Neuronal stem cell (in vitro differentiated cells): ENCODE measurements around the gene TMEM256.

Source experiments
- DNase-seq: peaks from one replicate; pipeline ENCODE4 v3.0.0-alpha.2; 2013; ENCODE audit warnings: low spot score
- H2AFZ ChIP-seq: one replicate; pipeline ENCODE4 v1.6.1; 2013; ENCODE audit warnings: mild to moderate bottlenecking, low read length, inconsistent platforms
- H2AK5ac ChIP-seq: 2 replicates; pipeline ENCODE4 v1.6.1; 2013; ENCODE audit warnings: low read depth, mild to moderate bottlenecking, inconsistent platforms, low read length, moderate library complexity, mixed read lengths
- H2BK120ac ChIP-seq: 2 replicates; pipeline ENCODE4 v1.6.1; 2013; ENCODE audit warnings: low read depth, mild to moderate bottlenecking, inconsistent platforms, low read length, moderate library complexity, mixed read lengths
- H2BK12ac ChIP-seq: one replicate; pipeline ENCODE4 v1.6.1; 2013; ENCODE audit warnings: low read length, inconsistent platforms
- H2BK15ac ChIP-seq: 2 replicates; pipeline ENCODE4 v1.6.1; 2013; ENCODE audit warnings: mild to moderate bottlenecking, low read length, inconsistent platforms, mixed read lengths
- H2BK5ac ChIP-seq: one replicate; pipeline ENCODE4 v1.6.1; 2013; ENCODE audit warnings: inconsistent platforms, mild to moderate bottlenecking, low read length, moderate library complexity
- H3K14ac ChIP-seq: one replicate; pipeline ENCODE4 v1.6.1; 2013; ENCODE audit warnings: low read length, inconsistent platforms
- H3K18ac ChIP-seq: 2 replicates; pipeline ENCODE4 v1.6.1; 2013; ENCODE audit warnings: low read length, inconsistent platforms
- H3K23ac ChIP-seq: 2 replicates; pipeline ENCODE4 v1.6.1; 2013; ENCODE audit warnings: low read depth, mild to moderate bottlenecking, mixed read lengths, low read length, inconsistent platforms; ENCODE audit not compliant: poor library complexity
- H3K27ac ChIP-seq: replicated peaks from 3 replicates; pipeline ENCODE4 v1.5.1; 2013; ENCODE audit warnings: low read length, inconsistent platforms
- H3K27me3 ChIP-seq, 3 experiments: 2 replicates each; pipeline ENCODE4 v1.6.1; 2013; ENCODE audit warnings: low read length in 3 of 3, mild to moderate bottlenecking in 2 of 3, inconsistent platforms in 1 of 3, low read depth in 1 of 3, mixed read lengths in 1 of 3, moderate library complexity in 1 of 3; ENCODE audit not compliant: control insufficient read depth in 3 of 3, insufficient read depth in 3 of 3
- H3K36me3 ChIP-seq, 2 donors: replicated peaks in 1 of 2; 2 replicates each; pipeline ENCODE4 v1.6.1; 2013; ENCODE audit warnings: low read length in 2 of 2; ENCODE audit not compliant: control insufficient read depth in 2 of 2, insufficient read depth in 2 of 2
- H3K4ac ChIP-seq: 2 replicates; pipeline ENCODE4 v1.6.1; 2013; ENCODE audit warnings: inconsistent platforms, mild to moderate bottlenecking, low read length, moderate library complexity
- H3K4me1 ChIP-seq, 2 donors: 1 replicate in 1 of 2; 2 replicates in 1 of 2; pipeline ENCODE4 v1.6.1; 2013; ENCODE audit warnings: low read length in 2 of 2, low read depth in 1 of 2; ENCODE audit not compliant: control insufficient read depth in 2 of 2, insufficient read depth in 1 of 2
- H3K4me2 ChIP-seq: one replicate; pipeline ENCODE4 v1.6.1; 2013; ENCODE audit warnings: mild to moderate bottlenecking, low read length, inconsistent platforms; ENCODE audit not compliant: insufficient read depth, poor library complexity, severe bottlenecking
- H3K4me3 ChIP-seq, 2 donors: 2 replicates each; pipeline ENCODE4 v1.5.1; 2013; ENCODE audit warnings: low read length in 2 of 2, mild to moderate bottlenecking in 2 of 2, inconsistent platforms in 1 of 2, moderate library complexity in 1 of 2
- H3K79me1 ChIP-seq: one replicate; pipeline ENCODE4 v1.6.1; 2013; ENCODE audit warnings: low read depth, mild to moderate bottlenecking, inconsistent platforms, low read length, moderate library complexity
- H3K9ac ChIP-seq: one replicate; pipeline ENCODE4 v1.6.1; 2013; ENCODE audit warnings: mild to moderate bottlenecking, low read depth, low read length, inconsistent platforms; ENCODE audit not compliant: poor library complexity
- H3K9me3 ChIP-seq, 2 donors: replicated peaks in 1 of 2; 2 replicates each; pipeline versions ENCODE3 to v1.6.1; 2013; ENCODE audit warnings: low read length in 2 of 2, mild to moderate bottlenecking in 2 of 2, inconsistent platforms in 1 of 2, low read depth in 1 of 2, mixed read lengths in 1 of 2, moderate library complexity in 1 of 2; ENCODE audit not compliant: control insufficient read depth in 2 of 2, insufficient read depth in 1 of 2
- H4K8ac ChIP-seq: one replicate; pipeline ENCODE4 v1.6.1; 2013; ENCODE audit warnings: low read depth, mild to moderate bottlenecking, inconsistent platforms, low read length, moderate library complexity
- H4K91ac ChIP-seq: one replicate; pipeline ENCODE4 v1.6.1; 2013; ENCODE audit warnings: low read length, low read depth, mild to moderate bottlenecking, inconsistent platforms; ENCODE audit not compliant: poor library complexity
- WGBS, 2 donors: extraction: QIAGEN DNeasy Blood & Tissue Kit; methylation state at CpG; one replicate each; pipeline ENCODE4 v1.1.7; 2013; ENCODE audit warnings: missing lambda C conversion rate in 2 of 2, mixed read lengths in 1 of 2; ENCODE audit not compliant: insufficient read length in 2 of 2, insufficient replicate concordance in 1 of 2; ENCODE audit errors: extremely low coverage in 2 of 2; 5-methylcytosine and 5-hydroxymethylcytosine counted together

Gene TMEM256

GRCh38 chr17:7436556-7437368 lies 32.9 kb upstream of the TMEM256 start:
- peaks cover 25 to 29% of the 10 kb centered on the region in 2 donors for H3K4me1 ChIP-seq
- no CpG with 5 or more reads among the region's 92 CpGs for WGBS, 2 donors
- peak; percentile 83 for DNase-seq
- peak overlapping the region; percentile 93 for H3K4me2 ChIP-seq
- H3K27me3 ChIP-seq = peaks cover 29 to 45% (median 38%) of the 10 kb centered on the region in 3 experiments
- H4K91ac ChIP-seq = no peak overlapping the region
- H3K18ac ChIP-seq = peak overlapping the region; percentile 94
- peaks cover 0 to 4% of the 10 kb centered on the region in 2 donors for H3K9me3 ChIP-seq
- no peaks in the 10 kb centered on the region for H3K79me1 ChIP-seq
- peak overlapping the region; percentile 96 for H2AFZ ChIP-seq
- H2BK12ac ChIP-seq = no peak overlapping the region
- H3K4ac ChIP-seq = no peak overlapping the region
- peak overlapping the region; percentile 95 for H2BK15ac ChIP-seq
- H2BK5ac ChIP-seq = no peak overlapping the region
- no peak overlapping the region for H3K27ac ChIP-seq
- peak overlapping the region; percentile 27 for H3K23ac ChIP-seq
- H3K36me3 ChIP-seq = no peaks in the 10 kb centered on the region
- peak overlapping the region; percentile 45 to 72 for H3K4me3 ChIP-seq
- no peak overlapping the region for H2BK120ac ChIP-seq
- no peak overlapping the region for H3K14ac ChIP-seq
- peak overlapping the region; percentile 70 for H2AK5ac ChIP-seq
- H3K9ac ChIP-seq = peak overlapping the region; percentile 80
- H4K8ac ChIP-seq = no peak overlapping the region

- Histone ChIP-seq H3K23ac (no peak overlapping the region), H2BK5ac (no peak overlapping the region), H3K36me3 (no peaks in the 10 kb centered on the region), H3K18ac (peak overlapping the region; percentile 38), H3K79me1 (no peaks in the 10 kb centered on the region), H3K4me1 (peaks cover 23 to 24% of the 10 kb centered on the region in 2 donors), H3K4me3 (peak overlapping the region; percentile 45 to 59), H3K27ac (no peak overlapping the region), H3K27me3 (peaks cover 29 to 45% (median 38%) of the 10 kb centered on the region in 3 experiments), H2BK15ac (peak overlapping the region; percentile 5), H2AK5ac (peak overlapping the region; percentile 14), H3K4me2 (peak overlapping the region; percentile 95), H2BK12ac (no peak overlapping the region), H2BK120ac (no peak overlapping the region), H3K4ac (no peak overlapping the region), H3K14ac (peak overlapping the region; percentile 3), H4K91ac (no peak overlapping the region), H2AFZ (peak overlapping the region; percentile 96), H4K8ac (no peak overlapping the region), H3K9ac (no peak overlapping the region), H3K9me3 (peaks cover 0 to 4% of the 10 kb centered on the region in 2 donors)
- no CpG with 5 or more reads among the region's 49 CpGs for WGBS, 2 donors
- peak; percentile 31 for DNase-seq
These were observed 32.0 kb upstream of the TMEM256 start for GRCh38 chr17:7435676-7436555.

GRCh38 chr17:7432296-7432695 lies 28.4 kb upstream of the TMEM256 start:
- H2AFZ ChIP-seq = no peak overlapping the region

More at GRCh38 chr17:7432296-7432695, 28.4 kb upstream of the TMEM256 start:
- Histone ChIP-seq H3K27ac (no peak overlapping the region), H3K4me3 (peak overlapping the region in 1 of 2 donors; percentile 3), H2BK15ac (peak overlapping the region; percentile 62), H3K9me3 (peaks cover 0 to 4% of the 10 kb centered on the region in 2 donors), H4K91ac (no peak overlapping the region), H2BK12ac (no peak overlapping the region), H3K4me1 (peaks cover 5 to 11% of the 10 kb centered on the region in 2 donors), H3K14ac (no peak overlapping the region), H2BK5ac (no peak overlapping the region), H4K8ac (no peak overlapping the region), H2AK5ac (no peak overlapping the region), H3K27me3 (peaks cover 9 to 19% (median 16%) of the 10 kb centered on the region in 3 experiments), H3K79me1 (no peaks in the 10 kb centered on the region), H3K9ac (no peak overlapping the region), H3K4ac (no peak overlapping the region), H3K36me3 (no peaks in the 10 kb centered on the region), H2BK120ac (no peak overlapping the region), H3K4me2 (no peak overlapping the region), H3K23ac (no peak overlapping the region), H3K18ac (no peak overlapping the region)
- WGBS, 2 donors = no CpG with 5 or more reads among the region's 11 CpGs
- no peak for DNase-seq
